B cell (primary cell): ENCODE results near the gene PEX16. TPM values are rescaled to one million over a fixed set of nuclear protein-coding genes. Genes with fewer than 3 reads are reported as not detected.
A peak's percentile ranks its signal among the peaks of the same experiment; 100 is the strongest.

ENCODE experiments used
- ATAC-seq: fragments of 200-7000 bp; cut with Tn5 transposase; one replicate; pipeline ENCODE4 v1.10.0; 2021; ENCODE audit warnings: low read depth, mild to moderate bottlenecking, moderate number of reproducible peaks, moderate library complexity
- CTCF ChIA-PET: fragments of 350-600 bp; sonication (Branson Sonifier 250); formaldehyde crosslinking; loops from one replicate; lab custom pipeline; 2021; ENCODE audit warnings: antibody characterized with exemption, inconsistent platforms; lab: Charles Lee
- POLR2A ChIA-PET: fragments of 350-600 bp; sonication (Branson Sonifier 250); formaldehyde crosslinking; loops from one replicate; lab custom pipeline; 2021; ENCODE audit warnings: antibody characterized with exemption; lab: Charles Lee
- DNase-seq: peaks from one replicate; pipeline ENCODE4 v3.0.0; 2013
- H2AFZ ChIP-seq: 2 replicates; pipeline ENCODE4 v1.6.1; 2012; ENCODE audit warnings: mild to moderate bottlenecking, low read depth, low read length; ENCODE audit not compliant: insufficient read depth, poor library complexity, severe bottlenecking
- H3K27ac ChIP-seq, 2 donors: 1 replicate in 1 of 2; 2 replicates in 1 of 2; pipeline ENCODE4 v1.5.1; 2012 to 2013; ENCODE audit warnings: low read length in 2 of 2, mild to moderate bottlenecking in 2 of 2, moderate library complexity in 1 of 2
- H3K27me3 ChIP-seq, 4 experiments: fragments of 200-600 bp in 1 of 4; sonication (generic) in 1 of 4; replicated peaks in 1 of 4; 1 replicate in 2 of 4; 2 replicates in 2 of 4; pipeline versions ENCODE4 v1.6.1 to v1.7.0; 2013 to 2016; ENCODE audit warnings: low read length in 3 of 4, mild to moderate bottlenecking in 2 of 4, mixed read lengths in 1 of 4, moderate library complexity in 1 of 4; ENCODE audit not compliant: insufficient read depth in 4 of 4, control insufficient read depth in 3 of 4; ENCODE audit errors: control extremely low read depth in 1 of 4
- H3K36me3 ChIP-seq, 2 experiments: replicated peaks in 1 of 2; 1 replicate in 1 of 2; 2 replicates in 1 of 2; pipeline versions ENCODE4 v1.6.1 to v1.7.1; 2013; ENCODE audit warnings: low read length in 1 of 2; ENCODE audit not compliant: insufficient read depth in 2 of 2, control insufficient read depth in 1 of 2; ENCODE audit errors: control extremely low read depth in 1 of 2, extremely low read depth in 1 of 2
- H3K4me1 ChIP-seq, 2 donors: fragments of 200-600 bp in 1 of 2; sonication (generic) in 1 of 2; 1 replicate in 1 of 2; 2 replicates in 1 of 2; pipeline versions ENCODE4 v1.5.1 to v1.6.1; 2013 to 2017; ENCODE audit warnings: low read length in 2 of 2; ENCODE audit not compliant: control insufficient read depth in 2 of 2, insufficient read depth in 2 of 2
- H3K4me2 ChIP-seq: replicated peaks from 2 replicates; pipeline ENCODE3; 2012; ENCODE audit warnings: mild to moderate bottlenecking, low read depth, low read length; ENCODE audit not compliant: poor library complexity, severe bottlenecking
- H3K4me3 ChIP-seq, 5 experiments: fragments of 200-600 bp in 1 of 5; sonication (generic) in 1 of 5; 1 replicate in 3 of 5; 2 replicates in 2 of 5; pipeline versions ENCODE4 v1.5.1 to v1.7.0; 2011 to 2016; ENCODE audit warnings: low read length in 4 of 5, mild to moderate bottlenecking in 4 of 5, low read depth in 2 of 5, control low read depth in 1 of 5, moderate library complexity in 1 of 5; ENCODE audit not compliant: insufficient read depth in 1 of 5; ENCODE audit errors: control extremely low read depth in 1 of 5, extremely low read depth in 1 of 5
- H3K79me2 ChIP-seq: fragments of 200-600 bp; sonication (generic); one replicate; pipeline ENCODE4 v1.6.0; 2016; ENCODE audit warnings: low read length; ENCODE audit not compliant: control insufficient read depth, insufficient read depth
- H3K9ac ChIP-seq: fragments of 200-600 bp; sonication (generic); 2 replicates; pipeline ENCODE4 v1.6.1; 2017; ENCODE audit warnings: mild to moderate bottlenecking, low read length, moderate library complexity
- H3K9me3 ChIP-seq, 3 donors: one replicate each; pipeline versions ENCODE4 v1.6.1 to v1.7.1; 2013; ENCODE audit warnings: low read length in 2 of 3; ENCODE audit not compliant: control insufficient read depth in 2 of 3, insufficient read depth in 1 of 3; ENCODE audit errors: control extremely low read depth in 1 of 3
- H4K20me1 ChIP-seq: 2 replicates; pipeline ENCODE4 v1.6.0; 2012; ENCODE audit warnings: mild to moderate bottlenecking, low read length; ENCODE audit not compliant: insufficient read depth, control insufficient read depth, poor library complexity, severe bottlenecking
- H3K27ac Mint-ChIP-seq: one replicate; pipeline ENCODE4 v1.8.0; 2021; ENCODE audit warnings: mixed read lengths
- H3K27me3 Mint-ChIP-seq: one replicate; pipeline ENCODE4 v1.8.0; 2021; ENCODE audit warnings: mixed read lengths
- H3K4me1 Mint-ChIP-seq: one replicate; pipeline ENCODE4 v1.8.0; 2021; ENCODE audit warnings: mixed read lengths
- H3K4me3 Mint-ChIP-seq: one replicate; pipeline ENCODE4 v1.8.0; 2021; ENCODE audit warnings: mixed read lengths
- H3K9me3 Mint-ChIP-seq: one replicate; pipeline ENCODE4 v1.8.0; 2022; ENCODE audit warnings: mixed read lengths; ENCODE audit not compliant: insufficient read depth
- EZH2 ChIP-seq: IDR thresholded peaks from 2 replicates; pipeline ENCODE4 v1.6.1; 2012; ENCODE audit warnings: borderline replicate concordance, low read depth, mild to moderate bottlenecking, moderate library complexity, low read length; ENCODE audit not compliant: insufficient read depth, poor library complexity, severe bottlenecking
- WGBS: methylation state at CpG from one replicate; pipeline ENCODE4 v1.1.5; 2013; ENCODE audit warnings: missing lambda C conversion rate; ENCODE audit not compliant: insufficient coverage; 5-methylcytosine and 5-hydroxymethylcytosine counted together
- intact Hi-C: fragments of 100-400 bp; cut with micrococcal nuclease; formaldehyde crosslinking; loops from one replicate; pipeline ENCODE4 v1.10.0; 2022
- polyA plus RNA-seq: library from polyadenylated mRNA; depleted of rRNA; stranded (reverse); fragments of >200 nt; gene quantifications from 2 replicates; pipeline ENCODE4 v1.2.3, GENCODE V29; 2012
- total RNA-seq, 2 donors: library from RNA; stranded (reverse); fragments of 120-200 nt in 1 of 2; gene quantifications; 1 replicate in 1 of 2; 2 replicates in 1 of 2; pipeline versions ENCODE4 v1.2.3 to v1.2.4, GENCODE V29; 2013 to 2022
- TF ChIP-seq, protein P1 (sequence below): fragments of 200-600 bp; IDR thresholded peaks from one replicate; pipeline ENCODE4 v1.8.0; 2022; ENCODE audit warnings: antibody characterized with exemption, mild to moderate bottlenecking

Gene PEX16
- total and polyA plus RNA-seq, 2 donors (not counting 1 experiment from before 2014, with no cell fraction given): 89.4 to 107 TPM

DNA sequence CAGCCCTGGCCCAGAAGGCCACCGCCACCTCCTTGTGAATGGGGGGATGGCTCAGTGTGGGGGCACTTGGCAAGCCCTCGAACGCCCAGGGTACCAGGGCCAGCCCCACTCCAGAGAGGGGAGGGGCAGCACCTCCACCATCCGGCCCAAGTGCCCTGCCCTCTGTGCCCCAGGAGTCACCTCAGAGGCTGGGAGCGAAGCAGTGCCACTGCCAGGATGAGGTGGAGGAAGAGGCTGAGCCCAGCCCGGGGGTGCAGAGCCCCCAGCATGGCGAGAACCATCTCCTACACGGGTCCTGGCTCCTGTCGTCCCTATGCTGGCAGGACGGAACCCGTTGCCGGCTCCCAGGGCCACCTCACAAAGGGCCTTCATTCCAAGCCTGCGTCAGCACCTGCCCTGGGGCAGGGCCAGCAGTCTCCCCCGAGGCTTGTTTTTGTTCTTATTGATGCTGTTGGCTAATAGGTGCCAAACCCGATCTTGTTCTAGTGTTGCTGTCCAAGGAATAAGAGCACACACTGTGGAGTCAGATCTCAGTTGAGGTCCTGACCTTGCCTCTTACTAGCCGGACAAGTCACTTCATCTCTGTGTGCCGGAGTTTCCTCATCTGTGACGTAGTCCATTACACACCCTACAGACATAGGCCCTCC lies 10.6 kb downstream of the PEX16 start, which contains the start of gene FREY1:
Gene FREY1, minus strand, starts transcription at position 307 of the 647 bp plus-strand sequence. Its CDS starts 26 bp downstream, at position 281.
- WGBS: 82% methylated on average over 18 of the region's 18 CpGs
- Mint-ChIP-seq H3K27ac (peak within 1 kb of the TSS; percentile 33), H3K4me3 (no peak within 1 kb of the TSS), H3K4me1 (peaks cover 13% of the 10 kb centered on the region), H3K9me3 (no peaks in the 10 kb centered on the region), H3K27me3 (no peaks in the 10 kb centered on the region)
- TF ChIP-seq, protein P1, sequence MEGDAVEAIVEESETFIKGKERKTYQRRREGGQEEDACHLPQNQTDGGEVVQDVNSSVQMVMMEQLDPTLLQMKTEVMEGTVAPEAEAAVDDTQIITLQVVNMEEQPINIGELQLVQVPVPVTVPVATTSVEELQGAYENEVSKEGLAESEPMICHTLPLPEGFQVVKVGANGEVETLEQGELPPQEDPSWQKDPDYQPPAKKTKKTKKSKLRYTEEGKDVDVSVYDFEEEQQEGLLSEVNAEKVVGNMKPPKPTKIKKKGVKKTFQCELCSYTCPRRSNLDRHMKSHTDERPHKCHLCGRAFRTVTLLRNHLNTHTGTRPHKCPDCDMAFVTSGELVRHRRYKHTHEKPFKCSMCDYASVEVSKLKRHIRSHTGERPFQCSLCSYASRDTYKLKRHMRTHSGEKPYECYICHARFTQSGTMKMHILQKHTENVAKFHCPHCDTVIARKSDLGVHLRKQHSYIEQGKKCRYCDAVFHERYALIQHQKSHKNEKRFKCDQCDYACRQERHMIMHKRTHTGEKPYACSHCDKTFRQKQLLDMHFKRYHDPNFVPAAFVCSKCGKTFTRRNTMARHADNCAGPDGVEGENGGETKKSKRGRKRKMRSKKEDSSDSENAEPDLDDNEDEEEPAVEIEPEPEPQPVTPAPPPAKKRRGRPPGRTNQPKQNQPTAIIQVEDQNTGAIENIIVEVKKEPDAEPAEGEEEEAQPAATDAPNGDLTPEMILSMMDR: no peak
- TF ChIP-seq EZH2: no peak
- peaks cover 0 to 13% of the 10 kb centered on the region in 2 donors for H3K4me1 ChIP-seq
- no peak for ATAC-seq
- H2AFZ ChIP-seq: no peak within 1 kb of the TSS
- no peak within 1 kb of the TSS for H3K4me2 ChIP-seq
- ChIA-PET CTCF (interaction anchor here (0.7 to 1.0 kb wide), 2 partner anchors 34 to 99 kb away, joined by 3 read pairs; no protein-coding TSS in a partner anchor), POLR2A (interaction anchor here (1.0 kb wide), 1 partner anchor 16 kb away, joined by 3 read pairs; no protein-coding TSS in a partner anchor)
- no peaks in the 10 kb centered on the region for H3K27me3 ChIP-seq
- peaks cover 24% of the 10 kb centered on the region for H4K20me1 ChIP-seq
- intact Hi-C loops: no loop called here
- no peak within 1 kb of the TSS for H3K27ac ChIP-seq
- no peaks in the 10 kb centered on the region for H3K9me3 ChIP-seq
- no peak within 1 kb of the TSS for H3K9ac ChIP-seq
- no peak within 1 kb of the TSS for H3K4me3 ChIP-seq
- H3K79me2 ChIP-seq: no peaks in the 10 kb centered on the region
- H3K36me3 ChIP-seq: peaks cover 0 to 25% of the 10 kb centered on the region in 2 experiments
- no peak for DNase-seq

- no peak overlapping the region for H3K27ac Mint-ChIP-seq
- no peak overlapping the region for H3K9ac ChIP-seq
- no peaks in the 10 kb centered on the region for H3K27me3 Mint-ChIP-seq
- no peaks in the 10 kb centered on the region for H3K9me3 ChIP-seq
- H3K27me3 ChIP-seq: no peaks in the 10 kb centered on the region
- intact Hi-C loops: no loop called here
- no peak overlapping the region for H3K4me2 ChIP-seq
- WGBS: 64% methylated on average over 19 of the region's 19 CpGs
- H3K4me1 Mint-ChIP-seq: peaks cover 13% of the 10 kb centered on the region
- no peak overlapping the region for H3K4me3 ChIP-seq
- no peak overlapping the region for H3K4me3 Mint-ChIP-seq
- H4K20me1 ChIP-seq: peaks cover 20% of the 10 kb centered on the region
- CTCF ChIA-PET: interaction anchor here (1.0 kb wide), 1 partner anchor 100 kb away, joined by 3 read pairs; no protein-coding TSS in a partner anchor
- H3K4me1 ChIP-seq: peaks cover 0 to 13% of the 10 kb centered on the region in 2 donors
- H3K9me3 Mint-ChIP-seq: no peaks in the 10 kb centered on the region
- POLR2A ChIA-PET: interaction anchor here (1.0 kb wide), 1 partner anchor 10 kb away, joined by 5 read pairs; no protein-coding TSS in a partner anchor
- DNase-seq (no peak), ATAC-seq (no peak)
- TF ChIP-seq EZH2: no peak
- TF ChIP-seq, protein P1: no peak
- no peak overlapping the region for H2AFZ ChIP-seq
- H3K27ac ChIP-seq: no peak overlapping the region
- H3K79me2 ChIP-seq: no peaks in the 10 kb centered on the region
- peaks cover 0 to 20% of the 10 kb centered on the region in 2 experiments for H3K36me3 ChIP-seq
Measured at GRCh38 chr11:45906096-45906682, 11.5 kb downstream of the PEX16 start.
